Panc1 (cell line): ENCODE results near the gene HTT-AS. TPM values are rescaled to one million over a fixed set of nuclear protein-coding genes. Genes with fewer than 3 reads are reported as not detected.

Experiments
- ATAC-seq: fragments of 200-7000 bp; cut with Tn5 transposase; 2 replicates; pipeline ENCODE4 v1.9.1; 2020; ENCODE audit warnings: mild to moderate bottlenecking, moderate library complexity
- BruUV-seq: library from RNA; stranded (reverse); fragments of 400-500 nt; replicated peaks from 2 replicates; lab custom pipeline; 2021; lab: Mats Ljungman, UMichigan
- CTCF ChIA-PET: fragments of 300-600 bp; sonication (Branson Sonifier 250); formaldehyde crosslinking; loops from one replicate; lab custom pipeline; 2022; ENCODE audit warnings: antibody characterized with exemption; lab: Charles Lee
- POLR2A ChIA-PET: fragments of 300-600 bp; sonication (Branson Sonifier 250); formaldehyde crosslinking; loops from one replicate; lab custom pipeline; 2022; ENCODE audit warnings: antibody characterized with exemption; lab: Charles Lee
- DNase-seq: peaks from one replicate; pipeline ENCODE4 v3.0.0-alpha.2; 2010; ENCODE audit warnings: low read depth, low spot score
- H3K27ac ChIP-seq: 2 replicates; pipeline ENCODE4 v1.5.1; 2011; ENCODE audit warnings: mild to moderate bottlenecking, low read length, inconsistent platforms
- H3K27me3 ChIP-seq: fragments of 200-500 bp; sonication (Bioruptor generic); 2 replicates; pipeline ENCODE4 v1.6.0; 2014; ENCODE audit warnings: low read length, inconsistent platforms; ENCODE audit not compliant: control insufficient read depth, insufficient read depth
- H3K36me3 ChIP-seq: fragments of 200-500 bp; sonication (Bioruptor generic); 2 replicates; pipeline ENCODE4 v1.5.1; 2014; ENCODE audit warnings: inconsistent platforms, mild to moderate bottlenecking, low read length, moderate library complexity; ENCODE audit not compliant: control insufficient read depth, insufficient read depth
- H3K4me1 ChIP-seq: 2 replicates; pipeline ENCODE4 v1.5.1; 2011; ENCODE audit warnings: inconsistent platforms, mild to moderate bottlenecking, low read length, moderate library complexity; ENCODE audit not compliant: control insufficient read depth, insufficient read depth
- H3K4me3 ChIP-seq, 2 experiments: 2 replicates each; pipeline ENCODE4 v1.5.1; 2011 to 2012; ENCODE audit warnings: low read depth in 2 of 2, low read length in 2 of 2, mild to moderate bottlenecking in 2 of 2, inconsistent platforms in 1 of 2, moderate library complexity in 1 of 2
- H3K9me3 ChIP-seq: fragments of 200-500 bp; sonication (Bioruptor generic); 2 replicates; pipeline ENCODE4 v1.5.1; 2014; ENCODE audit warnings: low read depth, mild to moderate bottlenecking, inconsistent platforms, low read length, moderate library complexity; ENCODE audit not compliant: control insufficient read depth, insufficient read depth
- CTCF ChIP-seq: fragments of 450-650 bp; IDR thresholded peaks from 2 replicates; pipeline ENCODE4 v1.5.1; 2017; ENCODE audit warnings: mild to moderate bottlenecking
- POLR2AphosphoS5 ChIP-seq: IDR thresholded peaks from 2 replicates; pipeline ENCODE4 v1.6.1; 2012; ENCODE audit warnings: mild to moderate bottlenecking, low read depth, low read length, moderate library complexity
- REST ChIP-seq, 2 experiments: IDR thresholded peaks; 2 replicates each; pipeline ENCODE4 v1.6.1; 2011 to 2012; ENCODE audit warnings: low read depth in 2 of 2, control low read depth in 1 of 2, low read length in 1 of 2, mild to moderate bottlenecking in 1 of 2, moderate library complexity in 1 of 2; ENCODE audit not compliant: insufficient read depth in 1 of 2
- SIN3A ChIP-seq: IDR thresholded peaks from 2 replicates; pipeline ENCODE4 v1.6.1; 2012; ENCODE audit warnings: low read depth, mild to moderate bottlenecking, low read length, moderate library complexity, borderline replicate concordance; ENCODE audit not compliant: insufficient read depth
- TCF7L2 ChIP-seq: IDR thresholded peaks from 2 replicates; pipeline ENCODE4 v1.6.1; 2011; ENCODE audit warnings: mild to moderate bottlenecking, low read depth, low read length, inconsistent platforms
- in situ Hi-C: cut with HindIII; loops from 2 replicates; pipeline ENCODE4 v1.10.0; 2016; ENCODE audit warnings: low sequenced_read_pairs, low pct_unique_long_range_greater_than_20kb
- intact Hi-C: fragments of 100-400 bp; cut with micrococcal nuclease; formaldehyde crosslinking; loops from one replicate; pipeline ENCODE4 v1.10.0; 2022; ENCODE audit not compliant: unreplicated experiment
- total RNA-seq: library from RNA; stranded (reverse); gene quantifications from one replicate; pipeline ENCODE4 v1.2.1, GENCODE V29; 2021; ENCODE audit not compliant: unreplicated experiment

The HTT-AS gene
- total RNA-seq, 1 experiment from 2014 or later = not detected

- H3K4me1 ChIP-seq = no peaks in the 10 kb centered on the region
- intact Hi-C loops (no loop called here), in situ Hi-C loops (no loop called here)
- POLR2A ChIA-PET = no interaction called here
- H3K4me3 ChIP-seq = no peak overlapping the region
- no peak for ATAC-seq
- no TSS peak for BruUV-seq
- H3K27ac ChIP-seq = no peak overlapping the region
- TF ChIP-seq POLR2AphosphoS5 = no peak
- no peak for TF ChIP-seq REST (IDR thresholded peaks at IDR 0.05; ENCODE audit: insufficient read depth in 1 of 2, low read depth in 2 of 2, low read length in 1 of 2)
- no peak for TF ChIP-seq SIN3A
- TF ChIP-seq TCF7L2 = no peak
- no peak for TF ChIP-seq CTCF
- H3K36me3 ChIP-seq = no peaks in the 10 kb centered on the region
- no peak for DNase-seq
- CTCF ChIA-PET = no interaction called here
- no peaks in the 10 kb centered on the region for H3K9me3 ChIP-seq
- H3K27me3 ChIP-seq = no peaks in the 10 kb centered on the region
Observed at GRCh38 chr4:3031357-3032082, 42.8 kb downstream of the HTT-AS start.

GRCh38 chr4:3030566-3031356, 43.6 kb downstream of the HTT-AS start:
- no peak for TF ChIP-seq CTCF
- no peak for TF ChIP-seq TCF7L2
- TF ChIP-seq SIN3A = no peak
- no peak for TF ChIP-seq POLR2AphosphoS5
- TF ChIP-seq REST (IDR thresholded peaks at IDR 0.05; ENCODE audit: insufficient read depth in 1 of 2, low read depth in 2 of 2, low read length in 1 of 2) = no peak
- Histone ChIP-seq H3K9me3 (no peaks in the 10 kb centered on the region), H3K4me1 (no peaks in the 10 kb centered on the region), H3K27ac (no peak overlapping the region), H3K27me3 (no peaks in the 10 kb centered on the region), H3K4me3 (no peak overlapping the region), H3K36me3 (no peaks in the 10 kb centered on the region)
- ATAC-seq (no peak), DNase-seq (no peak)
- intact Hi-C loops (no loop called here), in situ Hi-C loops (no loop called here)
- CTCF ChIA-PET = no interaction called here
- BruUV-seq = no TSS peak
- POLR2A ChIA-PET = no interaction called here
